GM12875 (cell line): Measurements from ENCODE around the gene FAM131C.
"Not testable (repeated sequence)": the region's sequence is repeated elsewhere in the genome, so short reads cannot be mapped to it uniquely, and the experiment has no call there.

Experiments
- H3K4me3 ChIP-seq: one replicate; pipeline ENCODE4 v1.5.1; 2011; ENCODE audit warnings: low read depth, low read length, control low read depth
- CTCF ChIP-seq: IDR thresholded peaks from 2 replicates; pipeline ENCODE4 v1.5.1; 2011; ENCODE audit warnings: low read depth, mild to moderate bottlenecking, control low read depth, inconsistent platforms, low read length, moderate library complexity, borderline replicate concordance; ENCODE audit not compliant: insufficient read depth

FAM131C gene

GRCh38 chr1:16064536-16065268 lies 8.7 kb downstream of the FAM131C start:
- no peak overlapping the region for H3K4me3 ChIP-seq
- TF ChIP-seq CTCF = no peak

- no peak for TF ChIP-seq CTCF
- no peak overlapping the region for H3K4me3 ChIP-seq
These were observed 9.5 kb downstream of the FAM131C start for GRCh38 chr1:16063921-16064320.

- H3K4me3 ChIP-seq = no peak overlapping the region
- TF ChIP-seq CTCF = no peak
These were observed 10.1 kb downstream of the FAM131C start for GRCh38 chr1:16063226-16063829.

GRCh38 chr1:16062687-16063075 lies 10.8 kb downstream of the FAM131C start:
- not testable (repeated sequence) for H3K4me3 ChIP-seq

GRCh38 chr1:16061989-16062686 lies 11.3 kb downstream of the FAM131C start:
- not testable (repeated sequence) for H3K4me3 ChIP-seq

GRCh38 chr1:16061266-16061665 lies 12.2 kb downstream of the FAM131C start:
- H3K4me3 ChIP-seq = no peak overlapping the region
- TF ChIP-seq CTCF = no peak

- H3K4me3 ChIP-seq = not testable (repeated sequence)
These were observed 14.9 kb downstream of the FAM131C start for GRCh38 chr1:16058394-16059120.

- H3K4me3 ChIP-seq = not testable (repeated sequence)
These were observed 16.0 kb downstream of the FAM131C start for GRCh38 chr1:16057314-16057915.

- H3K4me3 ChIP-seq = not testable (repeated sequence)
These were observed 16.9 kb downstream of the FAM131C start for GRCh38 chr1:16056521-16056912.
